Endothelial cell of umbilical vein (primary cell): ENCODE measurements around the gene AGK.

Experiments
- EZH2 ChIP-seq: IDR thresholded peaks from 2 replicates; pipeline ENCODE4 v1.6.1; 2012; ENCODE audit warnings: borderline replicate concordance, low read depth, mild to moderate bottlenecking, moderate library complexity, low read length, inconsistent platforms; ENCODE audit not compliant: severe bottlenecking
- FOS ChIP-seq: IDR thresholded peaks from 2 replicates; pipeline ENCODE4 v1.6.1; 2011; ENCODE audit warnings: mild to moderate bottlenecking, low read length, moderate library complexity, borderline replicate concordance; ENCODE audit not compliant: insufficient read depth
- GATA2 ChIP-seq: IDR thresholded peaks from 2 replicates; pipeline ENCODE4 v1.7.0; 2011; ENCODE audit warnings: low read depth, mild to moderate bottlenecking, moderate library complexity, mixed read lengths, low read length; ENCODE audit not compliant: insufficient read length, insufficient read depth
- JUN ChIP-seq: IDR thresholded peaks from 2 replicates; pipeline ENCODE4 v1.6.1; 2011; ENCODE audit warnings: borderline replicate concordance, low read depth; ENCODE audit not compliant: insufficient read length, insufficient read depth
- MAX ChIP-seq: IDR thresholded peaks from 2 replicates; pipeline ENCODE4 v1.6.1; 2011; ENCODE audit not compliant: insufficient read depth, insufficient read length
- MYC ChIP-seq: IDR thresholded peaks from one replicate; pipeline ENCODE4 v1.6.1; 2011; ENCODE audit warnings: mild to moderate bottlenecking, low read depth, low read length
- POLR2A ChIP-seq: IDR thresholded peaks from 2 replicates; pipeline ENCODE4 v1.6.1; 2012; ENCODE audit warnings: low read depth, mild to moderate bottlenecking, control low read depth, low read length
- POLR2AphosphoS5 ChIP-seq: IDR thresholded peaks from 2 replicates; pipeline ENCODE4 v1.6.1; 2012; ENCODE audit warnings: low read depth, mild to moderate bottlenecking, control low read depth, low read length, moderate library complexity; ENCODE audit not compliant: insufficient read depth
- TF ChIP-seq, protein P1 (sequence below), 2 donors: IDR thresholded peaks; 1 replicate in 1 of 2; 2 replicates in 1 of 2; pipeline ENCODE4 v1.5.1; 2011; ENCODE audit warnings: low read length in 2 of 2, mild to moderate bottlenecking in 2 of 2, moderate library complexity in 2 of 2, control low read depth in 1 of 2, inconsistent platforms in 1 of 2, low read depth in 1 of 2; ENCODE audit not compliant: insufficient read depth in 1 of 2; ENCODE audit errors: extremely low read depth in 1 of 2

DNA sequence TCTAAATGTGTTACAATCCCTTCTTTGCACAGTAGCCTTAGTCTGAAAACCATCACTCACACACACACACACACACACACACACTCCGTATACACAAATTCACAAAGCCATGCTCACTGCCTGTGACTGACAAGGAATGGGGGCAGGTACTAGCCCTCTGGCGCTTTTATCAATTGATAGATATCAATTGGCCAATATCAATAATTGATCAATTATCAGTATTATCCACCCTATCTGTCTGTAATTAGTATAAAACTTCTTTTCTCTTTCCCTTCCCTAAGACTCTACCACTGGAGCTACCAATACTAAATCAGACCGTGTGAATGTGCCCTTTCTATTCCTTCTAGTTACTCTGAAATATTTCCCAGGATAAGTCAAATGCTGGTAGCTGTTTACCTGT lies 148.7 kb downstream of the AGK start:
- TF ChIP-seq POLR2A, result no peak
- no peak for TF ChIP-seq POLR2AphosphoS5
- TF ChIP-seq, protein P1, sequence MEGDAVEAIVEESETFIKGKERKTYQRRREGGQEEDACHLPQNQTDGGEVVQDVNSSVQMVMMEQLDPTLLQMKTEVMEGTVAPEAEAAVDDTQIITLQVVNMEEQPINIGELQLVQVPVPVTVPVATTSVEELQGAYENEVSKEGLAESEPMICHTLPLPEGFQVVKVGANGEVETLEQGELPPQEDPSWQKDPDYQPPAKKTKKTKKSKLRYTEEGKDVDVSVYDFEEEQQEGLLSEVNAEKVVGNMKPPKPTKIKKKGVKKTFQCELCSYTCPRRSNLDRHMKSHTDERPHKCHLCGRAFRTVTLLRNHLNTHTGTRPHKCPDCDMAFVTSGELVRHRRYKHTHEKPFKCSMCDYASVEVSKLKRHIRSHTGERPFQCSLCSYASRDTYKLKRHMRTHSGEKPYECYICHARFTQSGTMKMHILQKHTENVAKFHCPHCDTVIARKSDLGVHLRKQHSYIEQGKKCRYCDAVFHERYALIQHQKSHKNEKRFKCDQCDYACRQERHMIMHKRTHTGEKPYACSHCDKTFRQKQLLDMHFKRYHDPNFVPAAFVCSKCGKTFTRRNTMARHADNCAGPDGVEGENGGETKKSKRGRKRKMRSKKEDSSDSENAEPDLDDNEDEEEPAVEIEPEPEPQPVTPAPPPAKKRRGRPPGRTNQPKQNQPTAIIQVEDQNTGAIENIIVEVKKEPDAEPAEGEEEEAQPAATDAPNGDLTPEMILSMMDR (IDR thresholded peaks at IDR 0.05; ENCODE audit: extremely low read depth in 1 of 2, insufficient read depth in 1 of 2, low read depth in 1 of 2, low read length in 2 of 2), result no peak
- TF ChIP-seq JUN, result no peak
- TF ChIP-seq EZH2, result no peak
- no peak for TF ChIP-seq GATA2
- no peak for TF ChIP-seq MAX
- TF ChIP-seq FOS, result no peak
- TF ChIP-seq MYC, result no peak
